HEK293 (cell line): ENCODE measurements around the gene SLC39A11.

Experiments used
- CTCF ChIP-seq: fragments of 450-650 bp; formaldehyde crosslinking; IDR thresholded peaks from 2 replicates; pipeline ENCODE4 v1.5.1; 2016; ENCODE audit warnings: missing biosample characterization, missing genetic modification characterization
- ZNF138 ChIP-seq: fragments of 450-650 bp; formaldehyde crosslinking; IDR thresholded peaks from 2 replicates; pipeline ENCODE4 v1.5.1; 2016; ENCODE audit warnings: missing biosample characterization, missing genetic modification characterization, borderline replicate concordance
- ZNF26 ChIP-seq: fragments of 450-650 bp; formaldehyde crosslinking; IDR thresholded peaks from 2 replicates; pipeline ENCODE4 v1.5.1; 2016; ENCODE audit warnings: missing biosample characterization, missing genetic modification characterization
- ZNF639 ChIP-seq: fragments of 450-650 bp; formaldehyde crosslinking; IDR thresholded peaks from 2 replicates; pipeline ENCODE4 v1.5.1; 2016; ENCODE audit warnings: missing biosample characterization, missing genetic modification characterization
- TF ChIP-seq, protein P1 (sequence below): fragments of 450-650 bp; formaldehyde crosslinking; IDR thresholded peaks from 2 replicates; pipeline ENCODE4 v1.5.0; 2017; ENCODE audit warnings: missing biosample characterization, missing genetic modification characterization, borderline replicate concordance

DNA sequence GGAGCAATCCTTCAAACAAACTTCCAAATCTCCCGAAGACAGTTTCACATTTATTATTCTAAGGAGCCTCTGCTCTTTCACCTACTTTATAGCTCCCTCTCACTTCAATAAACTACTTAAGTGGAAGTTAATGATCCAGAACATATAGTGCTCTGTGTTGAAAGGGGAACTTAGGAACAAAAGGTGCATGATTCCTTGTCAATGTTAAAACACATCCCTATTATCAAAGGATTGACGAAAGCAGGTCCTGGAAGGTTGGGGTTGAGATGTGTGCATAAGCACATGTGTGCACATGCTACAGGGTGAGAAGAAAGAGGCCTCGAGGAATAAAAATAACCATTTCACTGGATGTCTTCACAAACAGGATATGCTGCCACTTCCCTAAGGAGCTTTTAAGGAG lies 170.3 kb downstream of the SLC39A11 start:
- no peak for TF ChIP-seq ZNF639 (tag by site-specific recombination)
- no peak for TF ChIP-seq CTCF
- TF ChIP-seq ZNF26 (tag by site-specific recombination), result no peak
- TF ChIP-seq, protein P1, sequence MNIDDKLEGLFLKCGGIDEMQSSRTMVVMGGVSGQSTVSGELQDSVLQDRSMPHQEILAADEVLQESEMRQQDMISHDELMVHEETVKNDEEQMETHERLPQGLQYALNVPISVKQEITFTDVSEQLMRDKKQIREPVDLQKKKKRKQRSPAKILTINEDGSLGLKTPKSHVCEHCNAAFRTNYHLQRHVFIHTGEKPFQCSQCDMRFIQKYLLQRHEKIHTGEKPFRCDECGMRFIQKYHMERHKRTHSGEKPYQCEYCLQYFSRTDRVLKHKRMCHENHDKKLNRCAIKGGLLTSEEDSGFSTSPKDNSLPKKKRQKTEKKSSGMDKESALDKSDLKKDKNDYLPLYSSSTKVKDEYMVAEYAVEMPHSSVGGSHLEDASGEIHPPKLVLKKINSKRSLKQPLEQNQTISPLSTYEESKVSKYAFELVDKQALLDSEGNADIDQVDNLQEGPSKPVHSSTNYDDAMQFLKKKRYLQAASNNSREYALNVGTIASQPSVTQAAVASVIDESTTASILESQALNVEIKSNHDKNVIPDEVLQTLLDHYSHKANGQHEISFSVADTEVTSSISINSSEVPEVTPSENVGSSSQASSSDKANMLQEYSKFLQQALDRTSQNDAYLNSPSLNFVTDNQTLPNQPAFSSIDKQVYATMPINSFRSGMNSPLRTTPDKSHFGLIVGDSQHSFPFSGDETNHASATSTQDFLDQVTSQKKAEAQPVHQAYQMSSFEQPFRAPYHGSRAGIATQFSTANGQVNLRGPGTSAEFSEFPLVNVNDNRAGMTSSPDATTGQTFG (tag by site-specific recombination), result no peak
- TF ChIP-seq ZNF138, result no peak
